ENCODE results near the gene NPHP4. TPM values are rescaled to one million over a fixed set of nuclear protein-coding genes. Genes with fewer than 3 reads are reported as not detected.

Gene NPHP4
- 7.5 and 8.8 TPM in 2 replicates for total RNA-seq

DNA sequence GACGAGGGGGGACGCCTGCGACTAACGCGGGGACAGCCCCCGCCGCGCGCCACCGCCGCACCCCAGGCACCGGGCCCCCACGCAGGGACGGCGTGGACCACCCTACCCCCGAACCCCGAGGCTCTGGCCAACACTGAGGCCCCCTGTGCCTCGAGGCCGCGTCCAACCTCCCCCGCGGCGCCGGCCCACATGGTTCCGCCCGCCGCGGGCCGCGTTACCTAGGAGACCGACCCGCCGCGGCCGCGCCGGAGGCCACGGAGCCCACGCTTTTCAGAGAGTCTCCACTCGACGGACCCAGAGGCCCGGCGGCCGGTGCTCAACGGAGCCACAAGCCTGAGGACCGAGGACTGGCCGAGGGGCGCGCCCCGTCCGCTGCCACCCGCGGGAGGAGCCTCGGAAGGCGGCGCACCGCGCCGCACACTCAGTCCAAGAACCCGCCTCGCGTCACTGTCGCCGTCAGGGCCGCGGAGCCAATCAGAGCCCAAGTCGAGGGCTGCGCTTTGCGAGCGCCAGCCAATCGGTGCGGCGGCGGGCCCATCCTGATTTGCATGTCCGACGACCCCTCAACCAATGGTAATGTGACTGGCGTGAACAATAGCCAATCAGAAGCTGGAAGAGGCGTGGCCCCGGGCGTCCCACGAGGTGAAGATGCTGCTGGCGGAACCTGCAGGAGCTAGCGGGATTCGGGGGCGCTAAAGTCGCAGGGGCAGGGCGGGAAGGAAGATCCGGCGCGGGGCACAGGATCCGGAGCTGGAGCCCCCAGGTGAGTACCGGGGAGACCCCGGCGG is at the start of gene NPHP4:
NPHP4 (minus strand) TSS at position 400 of the 788 bp plus-strand sequence. CDS start 6,136 bp downstream, outside the sequence.
- peak within 1 kb of the TSS; percentile 89 for H3K4me3 ChIP-seq (ENCODE audit: low read depth, low read length)
- TF ChIP-seq, protein P1, sequence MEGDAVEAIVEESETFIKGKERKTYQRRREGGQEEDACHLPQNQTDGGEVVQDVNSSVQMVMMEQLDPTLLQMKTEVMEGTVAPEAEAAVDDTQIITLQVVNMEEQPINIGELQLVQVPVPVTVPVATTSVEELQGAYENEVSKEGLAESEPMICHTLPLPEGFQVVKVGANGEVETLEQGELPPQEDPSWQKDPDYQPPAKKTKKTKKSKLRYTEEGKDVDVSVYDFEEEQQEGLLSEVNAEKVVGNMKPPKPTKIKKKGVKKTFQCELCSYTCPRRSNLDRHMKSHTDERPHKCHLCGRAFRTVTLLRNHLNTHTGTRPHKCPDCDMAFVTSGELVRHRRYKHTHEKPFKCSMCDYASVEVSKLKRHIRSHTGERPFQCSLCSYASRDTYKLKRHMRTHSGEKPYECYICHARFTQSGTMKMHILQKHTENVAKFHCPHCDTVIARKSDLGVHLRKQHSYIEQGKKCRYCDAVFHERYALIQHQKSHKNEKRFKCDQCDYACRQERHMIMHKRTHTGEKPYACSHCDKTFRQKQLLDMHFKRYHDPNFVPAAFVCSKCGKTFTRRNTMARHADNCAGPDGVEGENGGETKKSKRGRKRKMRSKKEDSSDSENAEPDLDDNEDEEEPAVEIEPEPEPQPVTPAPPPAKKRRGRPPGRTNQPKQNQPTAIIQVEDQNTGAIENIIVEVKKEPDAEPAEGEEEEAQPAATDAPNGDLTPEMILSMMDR (conservative IDR thresholded peaks at IDR 0.05; ENCODE audit: low read depth, low read length), result no peak
- peak; percentile 87 for DNase-seq (ENCODE audit: low read depth)

DNA sequence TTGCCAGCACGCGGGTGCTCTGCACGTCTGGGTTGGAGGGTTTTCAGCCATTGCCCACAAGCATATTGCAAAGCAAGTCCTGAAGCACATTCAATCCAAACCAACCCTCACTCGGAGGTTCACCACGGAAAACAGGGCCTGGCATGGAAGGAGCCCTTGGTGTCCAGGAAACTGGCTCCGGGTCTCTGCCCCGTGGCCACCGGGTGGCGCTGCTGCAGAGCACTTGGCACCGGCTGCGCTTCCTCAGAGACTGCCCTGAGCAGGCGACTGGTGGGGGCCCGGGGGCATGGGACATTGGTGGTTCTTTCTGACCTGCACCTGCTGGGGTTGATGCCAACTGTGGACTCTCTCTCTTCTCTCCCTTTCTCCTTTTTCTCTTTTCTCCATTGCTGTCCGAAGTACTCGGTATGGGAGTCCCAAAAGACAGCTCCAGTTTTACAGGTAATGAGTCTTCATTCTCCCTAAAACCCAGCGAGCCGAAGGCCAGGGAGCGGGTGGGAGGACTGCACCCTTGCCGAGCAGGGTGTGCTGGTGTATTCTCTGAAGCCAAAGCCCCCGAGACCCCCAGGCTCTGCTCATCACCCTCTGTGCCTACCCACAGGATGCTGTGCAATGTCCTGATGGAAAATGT is 49.3 kb upstream of the NPHP4 start:
- no peak for DNase-seq (ENCODE audit: low read depth)
- TF ChIP-seq, protein P1 (conservative IDR thresholded peaks at IDR 0.05; ENCODE audit: low read depth, low read length), result peak; percentile 72
- H3K4me3 ChIP-seq (ENCODE audit: low read depth, low read length), result no peak overlapping the region

DNA sequence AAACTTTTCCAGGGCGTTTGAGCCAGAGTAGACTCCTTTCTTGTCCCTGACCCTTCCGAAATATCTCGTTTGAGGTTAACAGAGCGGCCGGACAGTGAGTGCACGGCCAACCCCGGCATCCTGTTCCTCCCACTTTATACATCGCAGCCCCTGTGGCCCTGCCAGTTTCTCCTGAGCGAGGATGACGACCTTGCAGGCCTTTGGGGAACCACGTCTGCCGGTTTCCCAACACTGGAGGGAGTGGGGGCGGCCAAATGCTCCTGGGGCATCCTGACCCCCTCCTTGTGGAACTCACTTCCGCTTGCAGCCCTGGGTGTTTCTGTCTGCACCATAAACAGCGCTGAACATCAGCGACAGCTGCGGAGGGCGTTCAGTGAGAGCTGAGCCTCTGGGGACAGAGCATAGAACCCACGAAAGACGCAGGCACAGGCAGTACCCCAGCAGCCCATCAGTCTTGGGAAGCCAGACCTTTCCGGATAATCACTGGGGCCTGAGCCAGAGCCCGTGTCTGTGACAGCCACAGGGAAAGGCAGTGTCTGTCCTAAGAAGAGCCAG is 48.7 kb upstream of the NPHP4 start:
- no peak overlapping the region for H3K4me3 ChIP-seq (ENCODE audit: low read depth, low read length)
- DNase-seq (ENCODE audit: low read depth), result no peak
- TF ChIP-seq, protein P1 (conservative IDR thresholded peaks at IDR 0.05; ENCODE audit: low read depth, low read length), result no peak

DNA sequence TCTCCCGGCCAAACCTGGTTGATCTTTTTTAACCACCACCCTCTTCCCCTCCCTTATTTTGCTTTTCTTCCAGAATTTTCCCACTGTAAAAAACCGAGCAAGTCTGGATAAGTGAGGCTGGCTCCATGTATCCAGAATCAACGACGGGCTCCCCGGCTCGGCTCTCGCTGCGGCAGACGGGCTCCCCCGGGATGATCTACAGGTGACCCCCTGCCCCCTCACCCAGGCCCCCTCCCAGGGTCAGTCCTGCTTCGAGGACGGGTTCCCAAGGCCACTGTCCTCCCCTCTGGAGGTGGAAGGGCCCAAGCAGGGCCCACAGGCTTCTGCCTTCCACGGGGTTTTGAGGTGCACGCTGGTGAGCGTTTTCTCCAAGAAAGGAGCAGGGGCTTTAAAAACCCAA is 48.2 kb upstream of the NPHP4 start:
- TF ChIP-seq, protein P1 (conservative IDR thresholded peaks at IDR 0.05; ENCODE audit: low read depth, low read length), result no peak
- H3K4me3 ChIP-seq (ENCODE audit: low read depth, low read length), result no peak overlapping the region
- DNase-seq (ENCODE audit: low read depth), result no peak

DNA sequence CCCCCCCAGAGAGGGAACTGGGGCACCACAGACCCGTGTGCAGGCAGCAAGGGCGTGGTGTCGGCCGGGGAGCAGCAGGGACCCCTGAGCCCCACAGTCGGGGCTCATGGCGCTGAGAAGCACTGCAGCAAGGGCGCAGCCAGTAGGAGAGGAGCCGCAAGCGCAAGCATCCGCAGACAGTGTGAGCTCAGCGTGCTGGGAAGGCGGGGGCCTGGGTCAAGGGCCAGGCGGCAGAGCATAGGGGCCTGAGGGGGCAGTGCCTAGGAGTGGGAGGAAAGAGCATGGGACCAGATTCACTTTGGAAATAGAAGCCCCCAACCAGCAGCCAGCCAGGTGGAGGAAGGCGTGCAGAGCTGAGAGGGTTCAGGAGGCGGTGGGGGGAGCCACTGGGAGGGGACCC is 46.8 kb upstream of the NPHP4 start:
- no peak for DNase-seq (ENCODE audit: low read depth)
- TF ChIP-seq, protein P1 (conservative IDR thresholded peaks at IDR 0.05; ENCODE audit: low read depth, low read length), result no peak
- H3K4me3 ChIP-seq (ENCODE audit: low read depth, low read length), result no peak overlapping the region

DNA sequence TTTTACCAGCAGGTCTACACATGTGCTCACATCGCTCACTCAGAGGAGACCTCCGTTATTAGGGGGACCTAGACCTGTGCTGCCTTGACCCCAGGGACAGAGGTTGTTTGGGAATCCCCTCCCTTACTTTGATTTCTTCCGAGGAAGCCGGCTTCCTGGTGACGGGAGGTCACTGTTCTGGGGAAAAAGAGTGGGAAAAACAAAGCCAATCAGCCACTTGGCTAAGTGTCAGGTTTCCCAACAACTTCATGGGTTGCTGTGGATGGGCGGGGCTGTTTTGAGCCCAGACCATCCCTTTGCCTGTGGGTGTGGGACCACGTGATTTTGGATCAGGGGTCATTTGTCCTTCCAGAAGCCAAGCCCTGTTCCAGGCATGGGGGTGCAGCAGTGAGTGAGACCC is 46.4 kb upstream of the NPHP4 start:
- TF ChIP-seq, protein P1 (conservative IDR thresholded peaks at IDR 0.05; ENCODE audit: low read depth, low read length), result no peak
- no peak overlapping the region for H3K4me3 ChIP-seq (ENCODE audit: low read depth, low read length)
- DNase-seq (ENCODE audit: low read depth), result no peak

All from epithelial cell of proximal tubule (primary cell).